ENCODE measurements around the gene SLC22A23. TPM values are rescaled to one million over a fixed set of nuclear protein-coding genes. Genes with fewer than 3 reads are reported as not detected.

SLC22A23 gene
- 1 to 10 TPM in 1 of 2 experiments, under 1 TPM in 1; 0.90 to 1.0 TPM for total RNA-seq

GRCh38 chr6:3456898-3457709 is at the start of gene SLC22A23:
Gene SLC22A23 (minus strand): TSS chr6:3457050. CDS start chr6:3456559, 491 bp downstream.
- ChIA-PET POLR2A (no interaction called here), CTCF (interaction anchor here (0.9 to 1.2 kb wide), 2 partner anchors 16 to 165 kb away, joined by 3 read pairs; no protein-coding TSS in a partner anchor)
- no peaks in the 10 kb centered on the region for H3K36me3 Mint-ChIP-seq
- peak; percentile 79 for DNase-seq
- no peaks in the 10 kb centered on the region for H3K9me3 Mint-ChIP-seq
- H3K27ac Mint-ChIP-seq: no peak within 1 kb of the TSS
- H3K4me1 Mint-ChIP-seq (ENCODE audit: low read depth): peaks cover 5% of the 10 kb centered on the region
- intact Hi-C loops (cut with micrococcal nuclease): loop anchor here (5.0 kb wide), 4 partner anchors 45 to 680 kb away; partner anchors contain the start of gene ECI2
- peaks cover 7% of the 10 kb centered on the region for H3K27me3 Mint-ChIP-seq
- peak within 1 kb of the TSS; percentile 71 for H3K4me3 Mint-ChIP-seq

GRCh38 chr6:3506200-3506599 is 49.4 kb upstream of the SLC22A23 start:
- intact Hi-C loops (cut with micrococcal nuclease): no loop called here
- H3K27ac Mint-ChIP-seq: no peak overlapping the region
- ChIA-PET CTCF (no interaction called here), POLR2A (no interaction called here)
- H3K27me3 Mint-ChIP-seq: peaks cover 7% of the 10 kb centered on the region
- no peaks in the 10 kb centered on the region for H3K4me1 Mint-ChIP-seq (ENCODE audit: low read depth)
- no peak for DNase-seq
- H3K4me3 Mint-ChIP-seq: no peak overlapping the region
- no peaks in the 10 kb centered on the region for H3K9me3 Mint-ChIP-seq
- no peaks in the 10 kb centered on the region for H3K36me3 Mint-ChIP-seq

GRCh38 chr6:3504938-3505805 is 48.3 kb upstream of the SLC22A23 start:
- no peak for DNase-seq

GRCh38 chr6:3504354-3504753 is 47.5 kb upstream of the SLC22A23 start:
- DNase-seq: no peak
- H3K27ac Mint-ChIP-seq: no peak overlapping the region
- CTCF ChIA-PET: interaction anchor here (1.3 kb wide), 1 partner anchor 44 kb away, joined by 3 read pairs; no protein-coding TSS in a partner anchor
- intact Hi-C loops (cut with micrococcal nuclease): no loop called here
- H3K27me3 Mint-ChIP-seq: peaks cover 5% of the 10 kb centered on the region
- H3K9me3 Mint-ChIP-seq: no peaks in the 10 kb centered on the region
- no peaks in the 10 kb centered on the region for H3K36me3 Mint-ChIP-seq
- no peaks in the 10 kb centered on the region for H3K4me1 Mint-ChIP-seq (ENCODE audit: low read depth)
- H3K4me3 Mint-ChIP-seq: no peak overlapping the region
- POLR2A ChIA-PET: no interaction called here

More at GRCh38 chr6:3504938-3505805, 48.3 kb upstream of the SLC22A23 start:
- CTCF ChIA-PET: interaction anchor here (1.3 kb wide), 1 partner anchor 45 kb away, joined by 3 read pairs; no protein-coding TSS in a partner anchor
- Mint-ChIP-seq H3K27me3 (peaks cover 5% of the 10 kb centered on the region), H3K9me3 (no peaks in the 10 kb centered on the region), H3K4me3 (no peak overlapping the region), H3K4me1 (ENCODE audit: low read depth) (no peaks in the 10 kb centered on the region), H3K36me3 (no peaks in the 10 kb centered on the region), H3K27ac (no peak overlapping the region)
- POLR2A ChIA-PET: no interaction called here
- intact Hi-C loops (cut with micrococcal nuclease): no loop called here

GRCh38 chr6:3501826-3502500 is 45.1 kb upstream of the SLC22A23 start:
- H3K27me3 Mint-ChIP-seq: peaks cover 5% of the 10 kb centered on the region
- H3K36me3 Mint-ChIP-seq: no peaks in the 10 kb centered on the region
- DNase-seq: no peak
- no peak overlapping the region for H3K4me3 Mint-ChIP-seq
- intact Hi-C loops (cut with micrococcal nuclease): no loop called here
- POLR2A ChIA-PET: no interaction called here
- CTCF ChIA-PET: interaction anchor here (1.0 kb wide), 1 partner anchor 250 kb away, joined by 4 read pairs; no protein-coding TSS in a partner anchor
- no peak overlapping the region for H3K27ac Mint-ChIP-seq
- no peaks in the 10 kb centered on the region for H3K4me1 Mint-ChIP-seq (ENCODE audit: low read depth)
- H3K9me3 Mint-ChIP-seq: no peaks in the 10 kb centered on the region

- Mint-ChIP-seq H3K4me3 (no peak overlapping the region), H3K27me3 (peaks cover 5% of the 10 kb centered on the region), H3K4me1 (ENCODE audit: low read depth) (no peaks in the 10 kb centered on the region), H3K9me3 (no peaks in the 10 kb centered on the region), H3K27ac (no peak overlapping the region), H3K36me3 (no peaks in the 10 kb centered on the region)
- intact Hi-C loops (cut with micrococcal nuclease): no loop called here
- ChIA-PET CTCF (interaction anchor here (1.0 kb wide), 1 partner anchor 249 kb away, joined by 4 read pairs; no protein-coding TSS in a partner anchor), POLR2A (no interaction called here)
- DNase-seq: no peak
Observed at GRCh38 chr6:3500262-3501014, 43.6 kb upstream of the SLC22A23 start.

GRCh38 chr6:3499603-3500002 is 42.8 kb upstream of the SLC22A23 start:
- peaks cover 3% of the 10 kb centered on the region for H3K27me3 Mint-ChIP-seq
- no peak overlapping the region for H3K27ac Mint-ChIP-seq
- no peak overlapping the region for H3K4me3 Mint-ChIP-seq
- no peak for DNase-seq
- H3K4me1 Mint-ChIP-seq (ENCODE audit: low read depth): no peaks in the 10 kb centered on the region
- ChIA-PET CTCF (no interaction called here), POLR2A (no interaction called here)
- no peaks in the 10 kb centered on the region for H3K9me3 Mint-ChIP-seq
- H3K36me3 Mint-ChIP-seq: no peaks in the 10 kb centered on the region
- intact Hi-C loops (cut with micrococcal nuclease): no loop called here

- ChIA-PET POLR2A (no interaction called here), CTCF (no interaction called here)
- peaks cover 9% of the 10 kb centered on the region for H3K27me3 Mint-ChIP-seq
- no peaks in the 10 kb centered on the region for H3K36me3 Mint-ChIP-seq
- no peaks in the 10 kb centered on the region for H3K9me3 Mint-ChIP-seq
- DNase-seq: no peak
- no peak overlapping the region for H3K4me3 Mint-ChIP-seq
- H3K27ac Mint-ChIP-seq: no peak overlapping the region
- H3K4me1 Mint-ChIP-seq (ENCODE audit: low read depth): no peaks in the 10 kb centered on the region
- intact Hi-C loops (cut with micrococcal nuclease): no loop called here
Observed at GRCh38 chr6:3496395-3496794, 39.5 kb upstream of the SLC22A23 start.

GRCh38 chr6:3494391-3495100 is 37.7 kb upstream of the SLC22A23 start:
- peaks cover 15% of the 10 kb centered on the region for H3K27me3 Mint-ChIP-seq
- H3K36me3 Mint-ChIP-seq: no peaks in the 10 kb centered on the region
- no peaks in the 10 kb centered on the region for H3K4me1 Mint-ChIP-seq (ENCODE audit: low read depth)
- H3K27ac Mint-ChIP-seq: no peak overlapping the region
- ChIA-PET POLR2A (no interaction called here), CTCF (no interaction called here)
- H3K9me3 Mint-ChIP-seq: no peaks in the 10 kb centered on the region
- intact Hi-C loops (cut with micrococcal nuclease): no loop called here
- no peak overlapping the region for H3K4me3 Mint-ChIP-seq
- DNase-seq: no peak

- CTCF ChIA-PET: no interaction called here
- Mint-ChIP-seq H3K4me3 (no peak overlapping the region), H3K36me3 (no peaks in the 10 kb centered on the region)
Observed at GRCh38 chr6:3490625-3490980, 33.8 kb upstream of the SLC22A23 start.

More at GRCh38 chr6:3490625-3490980, 33.8 kb upstream of the SLC22A23 start:
- peaks cover 19% of the 10 kb centered on the region for H3K27me3 Mint-ChIP-seq
- DNase-seq: no peak
- no peaks in the 10 kb centered on the region for H3K9me3 Mint-ChIP-seq
- H3K27ac Mint-ChIP-seq: no peak overlapping the region
- POLR2A ChIA-PET: interaction anchor here (0.6 kb wide), 1 partner anchor 368 kb away, joined by 3 read pairs; no protein-coding TSS in a partner anchor
- no peaks in the 10 kb centered on the region for H3K4me1 Mint-ChIP-seq (ENCODE audit: low read depth)
- intact Hi-C loops (cut with micrococcal nuclease): no loop called here

Measured in activated CD4-positive, alpha-beta memory T cell treated with anti-CD3 and anti-CD28 coated beads for 36 hours (primary cell).